RWPE2 (cell line): ENCODE measurements around the gene FOXRED1.
A peak's percentile ranks its signal among the peaks of the same experiment; 100 is the strongest.

Experiments
- ATAC-seq: fragments of 200-7000 bp; cut with Tn5 transposase; 3 replicates; pipeline ENCODE4 v1.9.1; 2021; ENCODE audit warnings: low read depth
- DNase-seq: peaks from one replicate; pipeline ENCODE4 v3.0.0-alpha.2; 2020; ENCODE audit warnings: low spot score
- H3K27ac ChIP-seq: fragments of 450-650 bp; 2 replicates; pipeline ENCODE4 v1.5.1; 2017; ENCODE audit warnings: mild to moderate bottlenecking; ENCODE audit not compliant: poor library complexity, severe bottlenecking
- H3K27me3 ChIP-seq: fragments of 250-450 bp; sonication (Bioruptor Pico); 2 replicates; pipeline ENCODE4 v1.5.1; 2021; ENCODE audit warnings: mild to moderate bottlenecking, moderate library complexity; ENCODE audit not compliant: insufficient read depth, poor library complexity, severe bottlenecking
- H3K36me3 ChIP-seq: fragments of 250-450 bp; sonication (Bioruptor Pico); 2 replicates; pipeline ENCODE4 v1.5.1; 2020; ENCODE audit warnings: low read depth, mild to moderate bottlenecking, moderate library complexity
- H3K4me1 ChIP-seq: fragments of 250-450 bp; sonication (Bioruptor Pico); 2 replicates; pipeline ENCODE4 v1.5.1; 2021; ENCODE audit warnings: mild to moderate bottlenecking, moderate library complexity; ENCODE audit not compliant: insufficient read depth, poor library complexity, severe bottlenecking
- H3K4me3 ChIP-seq: fragments of 250-450 bp; sonication (Bioruptor Pico); 2 replicates; pipeline ENCODE4 v1.5.1; 2021; ENCODE audit warnings: mild to moderate bottlenecking, moderate library complexity; ENCODE audit not compliant: severe bottlenecking
- H3K9me3 ChIP-seq: fragments of 250-450 bp; sonication (Bioruptor Pico); 2 replicates; pipeline ENCODE4 v1.5.1; 2021; ENCODE audit warnings: mild to moderate bottlenecking, moderate library complexity; ENCODE audit not compliant: severe bottlenecking
- CTCF ChIP-seq: fragments of 450-650 bp; IDR thresholded peaks from one replicate; pipeline ENCODE4 v1.5.1; 2017; ENCODE audit warnings: mild to moderate bottlenecking, moderate library complexity; ENCODE audit not compliant: poor library complexity, severe bottlenecking

Gene FOXRED1

GRCh38 chr11:126318574-126319373 lies 49.8 kb downstream of the FOXRED1 start:
- Histone ChIP-seq H3K4me3 (no peak overlapping the region), H3K27ac (peak overlapping the region; percentile 94), H3K36me3 (peaks cover 6% of the 10 kb centered on the region; the same call in 1 of the 2 replicates), H3K27me3 (no peaks in the 10 kb centered on the region), H3K4me1 (peaks cover 22% of the 10 kb centered on the region), H3K9me3 (no peaks in the 10 kb centered on the region)
- DNase-seq = peak; percentile 70
- no peak for TF ChIP-seq CTCF
- ATAC-seq = peak; percentile 98

GRCh38 chr11:126319374-126319740 lies 50.4 kb downstream of the FOXRED1 start:
- TF ChIP-seq CTCF = no peak
- Histone ChIP-seq H3K27ac (peak overlapping the region; percentile 94), H3K4me1 (peaks cover 22% of the 10 kb centered on the region), H3K27me3 (no peaks in the 10 kb centered on the region), H3K36me3 (peaks cover 3% of the 10 kb centered on the region; the same call in 1 of the 2 replicates), H3K4me3 (no peak overlapping the region), H3K9me3 (no peaks in the 10 kb centered on the region)
- DNase-seq (peak; percentile 6), ATAC-seq (no peak)

- DNase-seq (no peak), ATAC-seq (no peak)
- TF ChIP-seq CTCF = no peak
- Histone ChIP-seq H3K4me3 (no peak overlapping the region), H3K4me1 (peaks cover 15% of the 10 kb centered on the region), H3K27ac (no peak overlapping the region), H3K36me3 (no peaks in the 10 kb centered on the region), H3K9me3 (no peaks in the 10 kb centered on the region), H3K27me3 (no peaks in the 10 kb centered on the region)
Observed at GRCh38 chr11:126322996-126323395, 54.0 kb downstream of the FOXRED1 start.

GRCh38 chr11:126327281-126328000 lies 58.5 kb downstream of the FOXRED1 start:
- Histone ChIP-seq H3K4me1 (peaks cover 5% of the 10 kb centered on the region), H3K9me3 (no peaks in the 10 kb centered on the region), H3K36me3 (no peaks in the 10 kb centered on the region), H3K27ac (no peak overlapping the region), H3K27me3 (no peaks in the 10 kb centered on the region), H3K4me3 (no peak overlapping the region)
- ATAC-seq = no peak
- DNase-seq = no peak
- no peak for TF ChIP-seq CTCF
